GM12878 (cell line): ENCODE data around the gene SPRED2. TPM values are rescaled to one million over a fixed set of nuclear protein-coding genes. Genes with fewer than 3 reads are reported as not detected.

Experiments
- ATAC-seq: fragments of 200-7000 bp; cut with Tn5 transposase; 3 replicates; pipeline ENCODE4 v1.9.1; 2020; ENCODE audit warnings: mild to moderate bottlenecking, moderate library complexity
- BruUV-seq: library from RNA; stranded (reverse); fragments of 400-500 nt; replicated peaks from 2 replicates; lab custom pipeline; 2021; lab: Mats Ljungman, UMichigan
- CTCF ChIA-PET: fragments of 300-600 bp; sonication (Branson Sonifier 250); formaldehyde crosslinking; extraction: SDS; loops from one replicate; lab custom pipeline; 2021; ENCODE audit warnings: inconsistent platforms; lab: Yijun Ruan, JAX
- POLR2A ChIA-PET: fragments of 350-600 bp; formaldehyde crosslinking; extraction: SDS; loops from one replicate; lab custom pipeline; 2021; ENCODE audit warnings: inconsistent platforms; lab: Charles Lee
- RAD21 ChIA-PET: fragments of 300-600 bp; sonication (Branson Sonifier 250); formaldehyde crosslinking; loops from one replicate; lab custom pipeline; 2023; ENCODE audit warnings: antibody characterized with exemption; ENCODE audit not compliant: unreplicated experiment; lab: Charles Lee
- SMC1A ChIA-PET: fragments of 300-600 bp; sonication (Branson Sonifier 250); formaldehyde crosslinking; loops from one replicate; lab custom pipeline; 2023; ENCODE audit not compliant: unreplicated experiment, uncharacterized antibody; lab: Charles Lee
- DNase-seq: peaks from one replicate; pipeline ENCODE4 v3.0.0-alpha.2; 2011; ENCODE audit warnings: low read depth, low spot score
- FAIRE-seq: peaks from 3 replicates; lab custom pipeline; 2011; peaks lifted over from hg19 to GRCh38; lab: Jason Lieb, UNC
- H2AFZ ChIP-seq: 2 replicates; pipeline ENCODE4 v1.6.0; 2011; ENCODE audit warnings: low read depth, low read length, control low read depth; ENCODE audit not compliant: control insufficient read depth
- H3K27ac ChIP-seq: 2 replicates; pipeline ENCODE4 v1.5.1; 2011; ENCODE audit warnings: control low read depth; ENCODE audit not compliant: control insufficient read depth, insufficient read depth
- H3K27me3 ChIP-seq, 2 experiments: replicated peaks in 1 of 2; 2 replicates each; pipeline versions ENCODE4 v1.6.0 to v1.6.1; 2011; ENCODE audit warnings: low read length in 1 of 2; ENCODE audit not compliant: control insufficient read depth in 2 of 2, insufficient read depth in 2 of 2
- H3K36me3 ChIP-seq, 2 experiments: 2 replicates each; pipeline ENCODE4 v1.5.1; 2011; ENCODE audit warnings: low read length in 1 of 2; ENCODE audit not compliant: control insufficient read depth in 2 of 2, insufficient read depth in 2 of 2
- H3K4me1 ChIP-seq: 2 replicates; pipeline ENCODE4 v1.6.1; 2011; ENCODE audit warnings: mild to moderate bottlenecking, low read length, moderate library complexity, mixed read lengths; ENCODE audit not compliant: control insufficient read depth, insufficient read depth
- H3K4me2 ChIP-seq: 2 replicates; pipeline ENCODE4 v1.6.0; 2011; ENCODE audit warnings: control low read depth; ENCODE audit not compliant: control insufficient read depth, insufficient read depth
- H3K4me3 ChIP-seq: fragments of 200-600 bp; sonication (generic); 2 replicates; pipeline ENCODE4 v1.5.1; 2016
- H3K79me2 ChIP-seq: 2 replicates; pipeline ENCODE4 v1.6.0; 2011; ENCODE audit warnings: low read length; ENCODE audit not compliant: control insufficient read depth, insufficient read depth
- H3K9ac ChIP-seq: 2 replicates; pipeline ENCODE4 v1.8.0; 2011; ENCODE audit warnings: low read length, control low read depth, mixed read lengths; ENCODE audit not compliant: control insufficient read depth, insufficient read depth
- H3K9me3 ChIP-seq: replicated peaks from 3 replicates; pipeline ENCODE4 v1.5.1; 2011; ENCODE audit warnings: mild to moderate bottlenecking, low read length; ENCODE audit not compliant: control insufficient read depth, insufficient read depth
- H4K20me1 ChIP-seq: 2 replicates; pipeline ENCODE4 v1.6.0; 2011; ENCODE audit not compliant: control insufficient read depth, insufficient read depth
- BMI1 ChIP-seq: fragments of 450-650 bp; IDR thresholded peaks from 2 replicates; pipeline ENCODE4 v1.6.1; 2016; ENCODE audit warnings: mild to moderate bottlenecking, moderate library complexity, borderline replicate concordance
- CBX3 ChIP-seq: fragments of 200-600 bp; sonication (generic); IDR thresholded peaks from 2 replicates; pipeline ENCODE4 v1.6.1; 2016; ENCODE audit warnings: low read depth, borderline replicate concordance
- HDAC2 ChIP-seq: fragments of 200-600 bp; sonication (generic); IDR thresholded peaks from 2 replicates; pipeline ENCODE4 v1.6.1; 2017
- NFYA ChIP-seq: IDR thresholded peaks from 2 replicates; pipeline ENCODE4 v1.6.1; 2011; ENCODE audit warnings: low read depth, mild to moderate bottlenecking, low read length, improper control_type of control experiment, borderline replicate concordance
- POU2F2 ChIP-seq: IDR thresholded peaks from 3 replicates; pipeline ENCODE4 v1.6.1; 2011; ENCODE audit warnings: low read depth, mild to moderate bottlenecking, low read length, borderline replicate concordance
- WGBS: methylation state at CpG from one replicate; pipeline ENCODE4 v1.1.6; 2016; ENCODE audit warnings: low lambda C conversion rate; ENCODE audit not compliant: insufficient replicate concordance, insufficient coverage; ENCODE audit errors: missing lambda C conversion rate; 5-methylcytosine and 5-hydroxymethylcytosine counted together
- in situ Hi-C: fragments of 300-500 bp; cut with MboI; formaldehyde crosslinking; loops from 9 replicates; pipeline ENCODE4 v1.14.3; 2018; ENCODE audit warnings: mixed read lengths
- intact Hi-C: fragments of 100-400 bp; cut with micrococcal nuclease; formaldehyde crosslinking; loops from one replicate; pipeline ENCODE4 v1.14.2; 2022; ENCODE audit not compliant: unreplicated experiment
- polyA plus RNA-seq, 11 experiments: library from polyadenylated mRNA; depleted of rRNA in 4 of 11; unstranded in 6 of 11; stranded (reverse) in 5 of 11; fragments of >200 nt; fragmentation: Nextera tagmentation in 4 of 11; fragmentation: Illumina TruSeq in 1 of 11; extraction: Ambion mirVana in 4 of 11; extraction: Trizol in 1 of 11; gene quantifications; 1 replicate in 1 of 11; 2 replicates in 10 of 11; pipeline versions ENCODE4 v1.2.1 to v1.2.3, GENCODE V29; 2011 to 2016; ENCODE audit warnings: inconsistent platforms in 2 of 11, missing spikeins in 2 of 11, low read depth in 1 of 11
- total RNA-seq, 4 experiments: library from RNA; depleted of rRNA in 3 of 4; stranded (reverse); fragments of >200 nt in 3 of 4; fragmentation: Illumina TruSeq in 1 of 4; extraction: Trizol in 1 of 4; gene quantifications; 2 replicates each; pipeline versions ENCODE4 v1.2.1 to v1.2.3, GENCODE V29; 2013 to 2021
- TF ChIP-seq, protein P1 (sequence below): IDR thresholded peaks from 2 replicates; pipeline ENCODE4 v1.6.1; 2011; ENCODE audit warnings: borderline replicate concordance, low read depth, mild to moderate bottlenecking, moderate library complexity, low read length; ENCODE audit not compliant: insufficient read depth, poor library complexity, severe bottlenecking
- TF ChIP-seq, protein P2 (sequence below): fragments of 150-350 bp; IDR thresholded peaks from 2 replicates; pipeline ENCODE4 v1.6.1; 2016; ENCODE audit warnings: low read depth, low read length

The SPRED2 gene
- total and polyA plus RNA-seq, 10 of the 15 experiments (the other 5 are each of a cell fraction or from before 2014, with no cell fraction given): 3.0 to 23.9 (median 9.7) TPM

GRCh38 chr2:65267008-65267407, 165.4 kb downstream of the SPRED2 start:
- Histone ChIP-seq H3K27me3 (no peaks in the 10 kb centered on the region), H3K4me3 (no peak overlapping the region), H2AFZ (no peak overlapping the region), H3K27ac (no peak overlapping the region), H3K4me2 (no peak overlapping the region), H3K36me3 (peaks cover 10 to 25% of the 10 kb centered on the region in 2 experiments), H4K20me1 (no peaks in the 10 kb centered on the region), H3K9ac (no peak overlapping the region), H3K9me3 (no peaks in the 10 kb centered on the region), H3K4me1 (no peaks in the 10 kb centered on the region), H3K79me2 (no peaks in the 10 kb centered on the region)
- WGBS: 100% methylated on average over 1 of the region's 1 CpG
- BruUV-seq: no TSS peak
- no peak for DNase-seq
- ChIA-PET POLR2A (interaction anchor here (0.5 kb wide), 1 partner anchor 61 kb away, joined by 3 read pairs; no protein-coding TSS in a partner anchor), SMC1A (interaction anchor here (0.6 to 3.4 kb wide), 9 partner anchors 8 to 288 kb away, joined by 3 to 16 read pairs (median 6); no protein-coding TSS in a partner anchor), CTCF (interaction anchor here (0.9 to 2.5 kb wide), 6 partner anchors 17 to 307 kb away, joined by 3 to 7 read pairs (median 3); no protein-coding TSS in a partner anchor), RAD21 (interaction anchor here (1.3 to 2.3 kb wide), 2 partner anchors 9 to 168 kb away, joined by 4 to 7 read pairs; no protein-coding TSS in a partner anchor)
- TF ChIP-seq HDAC2: no peak
- no peak for TF ChIP-seq NFYA
- TF ChIP-seq, protein P1, sequence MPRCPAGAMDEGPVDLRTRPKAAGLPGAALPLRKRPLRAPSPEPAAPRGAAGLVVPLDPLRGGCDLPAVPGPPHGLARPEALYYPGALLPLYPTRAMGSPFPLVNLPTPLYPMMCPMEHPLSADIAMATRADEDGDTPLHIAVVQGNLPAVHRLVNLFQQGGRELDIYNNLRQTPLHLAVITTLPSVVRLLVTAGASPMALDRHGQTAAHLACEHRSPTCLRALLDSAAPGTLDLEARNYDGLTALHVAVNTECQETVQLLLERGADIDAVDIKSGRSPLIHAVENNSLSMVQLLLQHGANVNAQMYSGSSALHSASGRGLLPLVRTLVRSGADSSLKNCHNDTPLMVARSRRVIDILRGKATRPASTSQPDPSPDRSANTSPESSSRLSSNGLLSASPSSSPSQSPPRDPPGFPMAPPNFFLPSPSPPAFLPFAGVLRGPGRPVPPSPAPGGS: peak; percentile 32
- TF ChIP-seq POU2F2: no peak
- intact Hi-C loops: loop anchor here (5.0 kb wide), 1 partner anchor 170 kb away; no protein-coding TSS in a partner anchor
- ATAC-seq: no peak
- in situ Hi-C loops: loop anchor here (5.0 kb wide), 1 partner anchor 280 kb away; no protein-coding TSS in a partner anchor
- FAIRE-seq: no peak

- FAIRE-seq: no peak
- BruUV-seq: no TSS peak
- in situ Hi-C loops (loop anchor here (5.0 kb wide), 1 partner anchor 282 kb away; no protein-coding TSS in a partner anchor), intact Hi-C loops (loop anchor here (1.0 to 5.0 kb wide), 3 partner anchors 172 to 308 kb away; no protein-coding TSS in a partner anchor)
- H3K79me2 ChIP-seq: no peaks in the 10 kb centered on the region
- SMC1A ChIA-PET: interaction anchor here (0.6 to 3.4 kb wide), 23 partner anchors 10 to 308 kb away, joined by 3 to 16 read pairs (median 3); no protein-coding TSS in a partner anchor
- no peak overlapping the region for H3K9ac ChIP-seq
- POLR2A ChIA-PET: no interaction called here
- H2AFZ ChIP-seq: no peak overlapping the region
- DNase-seq: no peak
- H4K20me1 ChIP-seq: no peaks in the 10 kb centered on the region
- no peak for ATAC-seq
- CTCF ChIA-PET: interaction anchor here (0.6 to 3.8 kb wide), 23 partner anchors 9 to 308 kb away, joined by 3 to 26 read pairs (median 4); no protein-coding TSS in a partner anchor
- no peak overlapping the region for H3K4me2 ChIP-seq
- no peaks in the 10 kb centered on the region for H3K9me3 ChIP-seq
- RAD21 ChIA-PET: interaction anchor here (0.6 to 2.3 kb wide), 7 partner anchors 11 to 299 kb away, joined by 3 to 7 read pairs (median 3); partner anchors contain the start of gene ACTR2
- H3K36me3 ChIP-seq: peaks cover 8 to 30% of the 10 kb centered on the region in 2 experiments
- no peak overlapping the region for H3K27ac ChIP-seq
- no peaks in the 10 kb centered on the region for H3K27me3 ChIP-seq
- H3K4me3 ChIP-seq: no peak overlapping the region
- H3K4me1 ChIP-seq: no peaks in the 10 kb centered on the region
- no peak for TF ChIP-seq CBX3
- TF ChIP-seq, protein P2, sequence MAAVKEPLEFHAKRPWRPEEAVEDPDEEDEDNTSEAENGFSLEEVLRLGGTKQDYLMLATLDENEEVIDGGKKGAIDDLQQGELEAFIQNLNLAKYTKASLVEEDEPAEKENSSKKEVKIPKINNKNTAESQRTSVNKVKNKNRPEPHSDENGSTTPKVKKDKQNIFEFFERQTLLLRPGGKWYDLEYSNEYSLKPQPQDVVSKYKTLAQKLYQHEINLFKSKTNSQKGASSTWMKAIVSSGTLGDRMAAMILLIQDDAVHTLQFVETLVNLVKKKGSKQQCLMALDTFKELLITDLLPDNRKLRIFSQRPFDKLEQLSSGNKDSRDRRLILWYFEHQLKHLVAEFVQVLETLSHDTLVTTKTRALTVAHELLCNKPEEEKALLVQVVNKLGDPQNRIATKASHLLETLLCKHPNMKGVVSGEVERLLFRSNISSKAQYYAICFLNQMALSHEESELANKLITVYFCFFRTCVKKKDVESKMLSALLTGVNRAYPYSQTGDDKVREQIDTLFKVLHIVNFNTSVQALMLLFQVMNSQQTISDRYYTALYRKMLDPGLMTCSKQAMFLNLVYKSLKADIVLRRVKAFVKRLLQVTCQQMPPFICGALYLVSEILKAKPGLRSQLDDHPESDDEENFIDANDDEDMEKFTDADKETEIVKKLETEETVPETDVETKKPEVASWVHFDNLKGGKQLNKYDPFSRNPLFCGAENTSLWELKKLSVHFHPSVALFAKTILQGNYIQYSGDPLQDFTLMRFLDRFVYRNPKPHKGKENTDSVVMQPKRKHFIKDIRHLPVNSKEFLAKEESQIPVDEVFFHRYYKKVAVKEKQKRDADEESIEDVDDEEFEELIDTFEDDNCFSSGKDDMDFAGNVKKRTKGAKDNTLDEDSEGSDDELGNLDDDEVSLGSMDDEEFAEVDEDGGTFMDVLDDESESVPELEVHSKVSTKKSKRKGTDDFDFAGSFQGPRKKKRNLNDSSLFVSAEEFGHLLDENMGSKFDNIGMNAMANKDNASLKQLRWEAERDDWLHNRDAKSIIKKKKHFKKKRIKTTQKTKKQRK: no peak
- no peak for TF ChIP-seq BMI1
Measured at GRCh38 chr2:65265671-65266045, 166.7 kb downstream of the SPRED2 start.
